Testis (tissue), 3 donors: ENCODE data around the gene TNFAIP3. TPM values are rescaled to one million over a fixed set of nuclear protein-coding genes. Genes with fewer than 3 reads are reported as not detected.
A peak's percentile ranks its signal among the peaks of the same experiment; 100 is the strongest.

Source experiments
- DNase-seq: peaks from one replicate; pipeline ENCODE4 v3.0.0-alpha.2; 2019
- H3K27ac ChIP-seq, 2 donors: fragments of 200-600 bp; sonication (generic); one replicate each; pipeline ENCODE4 v1.5.1; 2019
- H3K27me3 ChIP-seq: fragments of 200-600 bp; sonication (generic); one replicate; pipeline ENCODE4 v1.5.1; 2019
- H3K36me3 ChIP-seq: fragments of 200-600 bp; sonication (generic); one replicate; pipeline ENCODE4 v1.5.1; 2017; ENCODE audit warnings: low read depth; ENCODE audit errors: missing control alignments
- H3K4me1 ChIP-seq: fragments of 200-600 bp; sonication (generic); one replicate; pipeline ENCODE4 v1.5.1; 2019
- H3K4me3 ChIP-seq, 2 donors: fragments of 200-600 bp; sonication (generic); one replicate each; pipeline ENCODE4 v1.5.1; 2017 to 2019
- H3K9me3 ChIP-seq: fragments of 200-600 bp; sonication (generic); one replicate; pipeline ENCODE4 v1.5.1; 2017
- POLR2A ChIP-seq: fragments of 450-650 bp; IDR thresholded peaks from one replicate; pipeline ENCODE4 v1.6.1; 2017; ENCODE audit warnings: antibody characterized with exemption, mild to moderate bottlenecking, moderate library complexity
- WGBS, 2 donors: methylation state at CpG; one replicate each; pipeline ENCODE4 v1.1.5; 2018; 5-methylcytosine and 5-hydroxymethylcytosine counted together
- intact Hi-C: fragments of 100-400 bp; cut with DNase I; formaldehyde crosslinking; loops from one replicate; pipeline ENCODE4 v1.15.1; 2023; ENCODE audit warnings: low total_unique reads
- polyA plus RNA-seq: library from polyadenylated mRNA; stranded (reverse); fragments of 350-450 nt; fragmentation: Illumina TruSeq; extraction: RNeasy Lipid Tissue Mini Kit (QIAGEN cat#74804); gene quantifications from one replicate; pipeline ENCODE4 v1.2.3, GENCODE V29; 2014; ENCODE audit warnings: low read depth, low replicate concordance; ENCODE audit not compliant: insufficient read depth
- total RNA-seq, 2 donors: library from RNA; depleted of rRNA; stranded (reverse); fragments of >200 nt; gene quantifications; one replicate each; pipeline ENCODE4 v1.2.3, GENCODE V29; 2016
- TF ChIP-seq, protein P1 (sequence below), 3 experiments: fragments of 450-650 bp in 2 of 3; fragments of 200-600 bp in 1 of 3; sonication (generic) in 1 of 3; IDR thresholded peaks; one replicate each; pipeline ENCODE4 v1.5.1; 2016 to 2019; ENCODE audit warnings: antibody characterized with exemption in 3 of 3, mild to moderate bottlenecking in 2 of 3, moderate library complexity in 1 of 3

TNFAIP3 gene
- total and polyA plus RNA-seq, 3 donors from 2014 or later: 12.6 to 25.1 (median 15.2) TPM

DNA sequence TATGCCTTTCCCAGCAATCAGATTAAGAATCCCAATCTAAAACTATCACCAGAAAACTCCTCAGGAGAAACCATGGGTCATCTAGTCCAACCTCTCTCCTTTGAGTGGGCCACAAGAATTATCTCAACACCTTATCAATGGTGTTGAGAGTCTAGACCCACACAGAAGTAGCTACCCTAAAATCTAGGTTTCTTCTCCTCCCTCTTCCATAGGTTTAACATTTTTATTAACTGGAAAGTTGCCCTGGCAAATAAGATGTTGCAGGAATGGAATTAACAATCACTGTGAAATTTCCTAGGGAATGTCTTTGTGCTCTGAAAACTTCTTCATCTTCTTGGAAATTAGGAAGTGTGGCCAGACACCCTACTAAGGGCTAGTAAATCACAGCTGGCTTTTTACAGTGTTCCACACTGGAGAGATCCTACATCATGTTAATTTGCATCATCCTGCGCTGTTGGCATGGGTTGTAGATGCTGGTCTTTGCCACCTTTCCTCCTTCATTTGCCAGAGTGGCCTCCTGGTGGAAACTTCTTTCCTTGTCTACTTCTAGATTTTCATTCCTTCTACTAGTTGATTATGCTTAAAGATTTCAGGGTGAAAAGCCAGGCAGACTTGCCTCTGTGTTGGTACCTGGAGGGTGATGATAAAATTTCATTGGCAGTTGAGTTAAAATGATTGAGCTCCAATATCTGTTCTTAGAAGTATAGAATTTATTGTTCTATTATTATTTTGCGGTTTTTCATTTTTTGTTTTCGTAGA lies 2.7 kb downstream of the TNFAIP3 start:
- TF ChIP-seq, protein P1, sequence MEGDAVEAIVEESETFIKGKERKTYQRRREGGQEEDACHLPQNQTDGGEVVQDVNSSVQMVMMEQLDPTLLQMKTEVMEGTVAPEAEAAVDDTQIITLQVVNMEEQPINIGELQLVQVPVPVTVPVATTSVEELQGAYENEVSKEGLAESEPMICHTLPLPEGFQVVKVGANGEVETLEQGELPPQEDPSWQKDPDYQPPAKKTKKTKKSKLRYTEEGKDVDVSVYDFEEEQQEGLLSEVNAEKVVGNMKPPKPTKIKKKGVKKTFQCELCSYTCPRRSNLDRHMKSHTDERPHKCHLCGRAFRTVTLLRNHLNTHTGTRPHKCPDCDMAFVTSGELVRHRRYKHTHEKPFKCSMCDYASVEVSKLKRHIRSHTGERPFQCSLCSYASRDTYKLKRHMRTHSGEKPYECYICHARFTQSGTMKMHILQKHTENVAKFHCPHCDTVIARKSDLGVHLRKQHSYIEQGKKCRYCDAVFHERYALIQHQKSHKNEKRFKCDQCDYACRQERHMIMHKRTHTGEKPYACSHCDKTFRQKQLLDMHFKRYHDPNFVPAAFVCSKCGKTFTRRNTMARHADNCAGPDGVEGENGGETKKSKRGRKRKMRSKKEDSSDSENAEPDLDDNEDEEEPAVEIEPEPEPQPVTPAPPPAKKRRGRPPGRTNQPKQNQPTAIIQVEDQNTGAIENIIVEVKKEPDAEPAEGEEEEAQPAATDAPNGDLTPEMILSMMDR (IDR thresholded peaks at IDR 0.05): no peak
- TF ChIP-seq POLR2A: no peak
- WGBS, 2 donors: 94% methylated on average over 3 of the region's 3 CpGs
- H3K9me3 ChIP-seq: no peaks in the 10 kb centered on the region
- DNase-seq: no peak
- no peaks in the 10 kb centered on the region for H3K36me3 ChIP-seq
- peak overlapping the region in 1 of 2 donors; percentile 17 for H3K27ac ChIP-seq
- intact Hi-C loops: loop anchor here (5.0 to 10.0 kb wide), 2 partner anchors 65 to 162 kb away; no protein-coding TSS in a partner anchor
- H3K4me1 ChIP-seq: peaks cover 20% of the 10 kb centered on the region
- no peaks in the 10 kb centered on the region for H3K27me3 ChIP-seq
- H3K4me3 ChIP-seq: no peak overlapping the region

DNA sequence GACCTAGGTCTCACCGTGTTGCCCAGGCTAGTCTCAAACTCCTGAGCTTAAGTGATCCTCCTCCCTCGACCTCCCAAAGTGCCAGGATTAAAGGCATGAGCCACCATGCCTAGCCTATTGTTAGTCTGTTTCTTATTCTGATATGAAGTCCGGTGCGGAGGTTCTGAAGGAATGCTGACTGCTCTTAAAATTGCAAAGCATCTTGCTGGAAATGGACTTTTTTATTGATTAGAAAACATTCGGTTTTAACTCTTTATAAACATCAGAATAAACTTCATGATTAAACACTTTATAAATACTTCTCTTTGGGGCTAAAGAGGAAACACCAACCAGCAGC lies 3.2 kb downstream of the TNFAIP3 start:
- H3K36me3 ChIP-seq: no peaks in the 10 kb centered on the region
- H3K4me1 ChIP-seq: peaks cover 20% of the 10 kb centered on the region
- H3K27me3 ChIP-seq: no peaks in the 10 kb centered on the region
- no peak overlapping the region for H3K4me3 ChIP-seq
- intact Hi-C loops: no loop called here
- TF ChIP-seq, protein P1 (IDR thresholded peaks at IDR 0.05): no peak
- TF ChIP-seq POLR2A: no peak
- 52 to 53% methylated on average over 5 of the region's 5 CpGs for WGBS, 2 donors
- peak overlapping the region in 1 of 2 donors; percentile 17 for H3K27ac ChIP-seq
- no peaks in the 10 kb centered on the region for H3K9me3 ChIP-seq
- no peak for DNase-seq

DNA sequence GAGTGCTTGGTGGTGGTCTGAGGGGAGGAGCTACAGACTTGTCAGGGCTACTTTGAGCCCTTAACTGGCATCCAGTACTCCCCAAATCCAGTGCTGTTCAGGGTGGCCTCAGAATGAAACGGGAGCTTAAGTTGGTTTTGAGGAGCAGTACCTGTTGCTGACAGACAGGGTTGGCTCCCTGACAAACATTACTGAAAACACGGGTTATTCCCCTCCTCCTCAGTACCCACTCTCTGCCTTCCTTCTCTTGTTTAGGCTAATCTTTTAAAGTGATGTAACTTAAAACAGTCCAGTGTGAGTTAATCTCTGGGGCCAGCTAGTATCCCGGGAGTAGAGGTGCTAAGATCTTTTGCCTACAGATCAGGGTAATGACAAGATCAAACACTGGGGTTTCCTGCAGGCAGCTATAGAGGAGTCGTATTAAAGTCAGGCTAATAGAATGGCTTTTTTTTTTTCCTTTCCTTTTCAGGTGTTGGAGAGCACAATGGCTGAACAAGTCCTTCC lies 3.7 kb downstream of the TNFAIP3 start:
- WGBS, 2 donors: 48 to 64% methylated on average over 3 to 4 of the region's 4 CpGs
- Histone ChIP-seq H3K4me1 (peaks cover 20% of the 10 kb centered on the region), H3K4me3 (no peak overlapping the region), H3K36me3 (no peaks in the 10 kb centered on the region), H3K27ac (peak overlapping the region in 1 of 2 donors; percentile 17), H3K27me3 (no peaks in the 10 kb centered on the region), H3K9me3 (no peaks in the 10 kb centered on the region)
- intact Hi-C loops: no loop called here
- no peak for DNase-seq
- no peak for TF ChIP-seq POLR2A
- TF ChIP-seq, protein P1 (IDR thresholded peaks at IDR 0.05): no peak

DNA sequence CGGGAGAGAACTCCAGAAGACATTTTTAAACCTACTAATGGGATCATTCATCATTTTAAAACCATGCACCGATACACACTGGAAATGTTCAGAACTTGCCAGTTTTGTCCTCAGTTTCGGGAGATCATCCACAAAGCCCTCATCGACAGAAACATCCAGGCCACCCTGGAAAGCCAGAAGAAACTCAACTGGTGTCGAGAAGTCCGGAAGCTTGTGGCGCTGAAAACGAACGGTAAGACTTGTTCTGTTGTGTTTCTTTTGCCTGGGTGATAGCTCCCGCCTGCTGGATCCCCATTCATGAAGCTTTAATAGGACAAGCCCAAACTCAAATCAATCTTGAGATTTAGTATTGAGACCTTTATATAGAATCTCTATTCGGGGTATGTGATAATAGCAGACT lies 4.2 kb downstream of the TNFAIP3 start:
- peaks cover under 1% of the 10 kb centered on the region for H3K36me3 ChIP-seq
- no peak overlapping the region for H3K27ac ChIP-seq
- no peaks in the 10 kb centered on the region for H3K27me3 ChIP-seq
- TF ChIP-seq POLR2A: no peak
- TF ChIP-seq, protein P1 (IDR thresholded peaks at IDR 0.05): no peak
- intact Hi-C loops: no loop called here
- H3K9me3 ChIP-seq: no peaks in the 10 kb centered on the region
- no peak overlapping the region for H3K4me3 ChIP-seq
- 73 to 76% methylated on average over 11 of the region's 11 CpGs for WGBS, 2 donors
- no peak for DNase-seq
- H3K4me1 ChIP-seq: peaks cover 17% of the 10 kb centered on the region
